Adrenal gland (tissue), 12 donors: ENCODE measurements around the gene MTM1. TPM values are rescaled to one million over a fixed set of nuclear protein-coding genes. Genes with fewer than 3 reads are reported as not detected.

Experiments
- DNase-seq, 7 donors: peaks; one replicate each; pipeline ENCODE4 v3.0.0-alpha.2; 2019 to 2020
- H3K27ac ChIP-seq, 5 donors: fragments of 200-600 bp; sonication (generic) in 4 of 5; 1 replicate in 3 of 5; 2 replicates in 2 of 5; pipeline versions ENCODE4 v1.5.1 to v1.8.0; 2016 to 2020; ENCODE audit warnings: mild to moderate bottlenecking in 1 of 5
- H3K27me3 ChIP-seq: fragments of 200-600 bp; 2 replicates; pipeline ENCODE4 v1.8.0; 2021
- H3K36me3 ChIP-seq, 2 donors: fragments of 200-600 bp; replicated peaks in 1 of 2; 1 replicate in 1 of 2; 2 replicates in 1 of 2; pipeline versions ENCODE4 v1.5.1 to v1.8.0; 2018 to 2022
- H3K4me1 ChIP-seq, 2 donors: fragments of 200-600 bp; replicated peaks in 1 of 2; 1 replicate in 1 of 2; 2 replicates in 1 of 2; pipeline versions ENCODE4 v1.5.1 to v1.8.0; 2018 to 2021
- H3K4me3 ChIP-seq, 4 donors: fragments of 200-600 bp; sonication (generic) in 3 of 4; one replicate each; pipeline ENCODE4 v1.5.1; 2016 to 2018
- H3K9me3 ChIP-seq, 3 donors: fragments of 200-600 bp; sonication (generic) in 1 of 3; replicated peaks in 1 of 3; 1 replicate in 2 of 3; 2 replicates in 1 of 3; pipeline versions ENCODE4 v1.5.1 to v1.8.0; 2016 to 2021
- CTCF ChIP-seq, 6 experiments: fragments of 450-650 bp in 4 of 6; fragments of 200-600 bp in 2 of 6; sonication (generic) in 1 of 6; IDR thresholded peaks; 1 replicate in 5 of 6; 2 replicates in 1 of 6; pipeline versions ENCODE4 v1.5.1 to v1.8.0; 2016 to 2021; ENCODE audit warnings: antibody characterized with exemption in 6 of 6, mild to moderate bottlenecking in 2 of 6, moderate library complexity in 1 of 6
- POLR2A ChIP-seq, 2 donors: fragments of 450-650 bp; IDR thresholded peaks; one replicate each; pipeline ENCODE4 v1.6.1; 2017; ENCODE audit warnings: antibody characterized with exemption in 2 of 2, mild to moderate bottlenecking in 2 of 2, moderate library complexity in 1 of 2
- WGBS, 4 donors: extraction: QIAGEN DNeasy Blood & Tissue Kit in 2 of 4; methylation state at CpG; one replicate each; pipeline versions ENCODE4 v1.1.5 to v1.1.7; 2013 to 2017; 5-methylcytosine and 5-hydroxymethylcytosine counted together
- intact Hi-C, 2 donors: fragments of 100-400 bp; cut with DNase I; formaldehyde crosslinking; loops; one replicate each; pipeline versions ENCODE4 v1.14.1 to v1.15.0; 2022 to 2023
- polyA plus RNA-seq, 3 donors: library from polyadenylated mRNA; stranded (reverse); fragments of 200-250 nt in 2 of 3; fragments of 350-450 nt in 1 of 3; fragmentation: Illumina TruSeq in 1 of 3; extraction: RNeasy Lipid Tissue Mini Kit (QIAGEN cat#74804) in 1 of 3; gene quantifications; one replicate each; pipeline ENCODE4 v1.2.3, GENCODE V29; 2013 to 2014
- total RNA-seq, 9 donors: library from RNA; depleted of rRNA in 4 of 9; stranded (reverse); fragments of >200 nt in 4 of 9; fragments of 120-200 nt in 1 of 9; fragmentation: NEBNext Ultra II Directional in 1 of 9; extraction: Animal tissue kit (Norgen Biotek cat#: 25700) in 1 of 9; gene quantifications; one replicate each; pipeline versions ENCODE4 v1.1.0 to v1.2.4, GENCODE V29; 2013 to 2023
- donor health status: healthy with polysubstance abuse.
- donor health status: Bipolar disorder and iron deficiency.
- donor health status: DM: yes; HTN: yes; CAD: no.
- donor health status: DM: no; HTN: no; CAD: no.
- donor health status: DM: no; HTN: no; CAD: no.
- donor health status: DM: yes; HTN: yes; CAD: no.

The MTM1 gene
- total and polyA plus RNA-seq, 12 donors, result 4.1 to 31.4 (median 24.9) TPM

GRCh38 chrX:150719621-150720020 is 151.2 kb downstream of the MTM1 start:
- Histone ChIP-seq H3K27me3 (no peaks in the 10 kb centered on the region), H3K4me1 (peaks cover 0 to 3% of the 10 kb centered on the region in 2 donors), H3K9me3 (no peaks in the 10 kb centered on the region), H3K4me3 (no peak overlapping the region), H3K27ac (no peak overlapping the region), H3K36me3 (no peaks in the 10 kb centered on the region)
- DNase-seq, result no peak
- 61 to 95% (median 77%) methylated on average over 4 of the region's 4 CpGs for WGBS, 4 donors
- intact Hi-C loops, result loop anchor here in 1 of 2 donors (5.0 kb wide), 1 partner anchor 212 kb away; no protein-coding TSS in a partner anchor
- TF ChIP-seq CTCF (IDR thresholded peaks at IDR 0.05), result no peak
- TF ChIP-seq POLR2A (IDR thresholded peaks at IDR 0.05), result no peak

Other genes with a start within 250 kb of the MTM1 start
- gene MAMLD1, start 205.3 kb upstream of the MTM1 start, total RNA-seq, result 10 to 100 TPM in 1 of 9 donors, 1 to 10 TPM in 8; 1.4 to 11.2 (median 6.1) TPM
- 10 to 100 TPM in 1 of 3 donors, 1 to 10 TPM in 2; 3.2 to 10.4 (median 7.3) TPM for gene MAMLD1, start 205.3 kb upstream of the MTM1 start, polyA plus RNA-seq
- 10 to 100 TPM in 8 of 9 donors, 1 to 10 TPM in 1; 9.2 to 19.8 (median 14.7) TPM for gene MTMR1, start 124.8 kb downstream of the MTM1 start, total RNA-seq
- gene MTMR1, start 124.8 kb downstream of the MTM1 start, polyA plus RNA-seq, result 10 to 100 TPM; 10.0 to 19.5 (median 11.7) TPM